ENCODE measurements around the gene LRRC10. TPM values are rescaled to one million over a fixed set of nuclear protein-coding genes. Genes with fewer than 3 reads are reported as not detected.

The LRRC10 gene, protein sequence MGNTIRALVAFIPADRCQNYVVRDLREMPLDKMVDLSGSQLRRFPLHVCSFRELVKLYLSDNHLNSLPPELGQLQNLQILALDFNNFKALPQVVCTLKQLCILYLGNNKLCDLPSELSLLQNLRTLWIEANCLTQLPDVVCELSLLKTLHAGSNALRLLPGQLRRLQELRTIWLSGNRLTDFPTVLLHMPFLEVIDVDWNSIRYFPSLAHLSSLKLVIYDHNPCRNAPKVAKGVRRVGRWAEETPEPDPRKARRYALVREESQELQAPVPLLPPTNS
- total RNA-seq (10 to 100 TPM in 8 of 9 donors, 1 to 10 TPM in 1; 7.4 to 82.9 (median 36.9) TPM), polyA plus RNA-seq (10 to 100 TPM; 12.6 to 30.1 TPM)
- long read RNA-seq, donor 1, transcript LRRC10-201 (1 exons, 2,599 nt), result major isoform, 118 of 119 reads
- long read RNA-seq, donor 1, partial matches to known transcripts, result 0 of 119 reads
- long read RNA-seq, donor 1, other reads (novel, unspliced or antisense), result 1 of 119 reads
- long read RNA-seq, donor 2, transcript LRRC10-201 (1 exons, 2,599 nt), result major isoform, 119 of 119 reads
- long read RNA-seq, donor 2, partial matches to known transcripts, result 0 of 119 reads
- long read RNA-seq, donor 2, other reads (novel, unspliced or antisense), result 0 of 119 reads
- long read RNA-seq, donor 3, transcript LRRC10-201 (1 exons, 2,599 nt), result major isoform, 79 of 79 reads
- long read RNA-seq, donor 3, partial matches to known transcripts, result 0 of 79 reads
- long read RNA-seq, donor 3, other reads (novel, unspliced or antisense), result 0 of 79 reads

DNA sequence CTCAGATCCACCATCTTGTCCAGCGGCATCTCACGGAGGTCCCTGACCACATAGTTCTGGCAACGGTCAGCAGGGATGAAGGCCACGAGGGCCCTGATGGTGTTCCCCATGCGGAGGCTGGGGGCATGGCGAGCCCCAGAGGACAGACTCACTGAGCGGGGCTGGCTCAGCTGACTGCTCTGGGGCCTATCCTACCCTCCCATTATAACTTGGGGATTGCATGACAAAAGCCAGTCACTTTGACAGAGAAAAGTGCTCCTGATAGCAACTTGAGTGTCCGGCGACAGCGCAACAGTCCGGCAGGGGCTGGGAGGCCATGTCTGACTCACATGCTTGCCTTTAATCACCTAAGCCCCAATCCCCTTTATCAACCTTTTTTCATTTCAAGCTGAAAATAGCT is at the start of gene LRRC10:
TSS of gene LRRC10 (minus strand) at position 179 of the 400 bp plus-strand sequence. CDS start at position 110, 69 bp downstream.
- H3K27me3 ChIP-seq, result no peaks in the 10 kb centered on the region
- DNase-seq (peak; percentile 32 to 82 (median 66)), ATAC-seq (peak; percentile 66 to 89 (median 80))
- peak within 1 kb of the TSS in 11 of 12 donors; percentile 42 to 84 (median 68) for H3K27ac ChIP-seq
- H3K4me3 ChIP-seq, result peak within 1 kb of the TSS; percentile 2 to 62 (median 44)
- no peaks in the 10 kb centered on the region for H3K36me3 ChIP-seq
- no peak for TF ChIP-seq POLR2A (IDR thresholded peaks at IDR 0.05)
- TF ChIP-seq, protein P1, sequence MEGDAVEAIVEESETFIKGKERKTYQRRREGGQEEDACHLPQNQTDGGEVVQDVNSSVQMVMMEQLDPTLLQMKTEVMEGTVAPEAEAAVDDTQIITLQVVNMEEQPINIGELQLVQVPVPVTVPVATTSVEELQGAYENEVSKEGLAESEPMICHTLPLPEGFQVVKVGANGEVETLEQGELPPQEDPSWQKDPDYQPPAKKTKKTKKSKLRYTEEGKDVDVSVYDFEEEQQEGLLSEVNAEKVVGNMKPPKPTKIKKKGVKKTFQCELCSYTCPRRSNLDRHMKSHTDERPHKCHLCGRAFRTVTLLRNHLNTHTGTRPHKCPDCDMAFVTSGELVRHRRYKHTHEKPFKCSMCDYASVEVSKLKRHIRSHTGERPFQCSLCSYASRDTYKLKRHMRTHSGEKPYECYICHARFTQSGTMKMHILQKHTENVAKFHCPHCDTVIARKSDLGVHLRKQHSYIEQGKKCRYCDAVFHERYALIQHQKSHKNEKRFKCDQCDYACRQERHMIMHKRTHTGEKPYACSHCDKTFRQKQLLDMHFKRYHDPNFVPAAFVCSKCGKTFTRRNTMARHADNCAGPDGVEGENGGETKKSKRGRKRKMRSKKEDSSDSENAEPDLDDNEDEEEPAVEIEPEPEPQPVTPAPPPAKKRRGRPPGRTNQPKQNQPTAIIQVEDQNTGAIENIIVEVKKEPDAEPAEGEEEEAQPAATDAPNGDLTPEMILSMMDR (IDR thresholded peaks at IDR 0.05), result peak in 1 of 12 donors; percentile 13
- no peaks in the 10 kb centered on the region for H3K9me3 ChIP-seq
- peaks cover 0 to 11% (median 0%) of the 10 kb centered on the region in 12 donors for H3K4me1 ChIP-seq
- intact Hi-C loops (cut with DNase I), result no loop called here
- WGBS, 4 donors, result 37 to 65% (median 56%) methylated on average over 11 of the region's 11 CpGs

DNA sequence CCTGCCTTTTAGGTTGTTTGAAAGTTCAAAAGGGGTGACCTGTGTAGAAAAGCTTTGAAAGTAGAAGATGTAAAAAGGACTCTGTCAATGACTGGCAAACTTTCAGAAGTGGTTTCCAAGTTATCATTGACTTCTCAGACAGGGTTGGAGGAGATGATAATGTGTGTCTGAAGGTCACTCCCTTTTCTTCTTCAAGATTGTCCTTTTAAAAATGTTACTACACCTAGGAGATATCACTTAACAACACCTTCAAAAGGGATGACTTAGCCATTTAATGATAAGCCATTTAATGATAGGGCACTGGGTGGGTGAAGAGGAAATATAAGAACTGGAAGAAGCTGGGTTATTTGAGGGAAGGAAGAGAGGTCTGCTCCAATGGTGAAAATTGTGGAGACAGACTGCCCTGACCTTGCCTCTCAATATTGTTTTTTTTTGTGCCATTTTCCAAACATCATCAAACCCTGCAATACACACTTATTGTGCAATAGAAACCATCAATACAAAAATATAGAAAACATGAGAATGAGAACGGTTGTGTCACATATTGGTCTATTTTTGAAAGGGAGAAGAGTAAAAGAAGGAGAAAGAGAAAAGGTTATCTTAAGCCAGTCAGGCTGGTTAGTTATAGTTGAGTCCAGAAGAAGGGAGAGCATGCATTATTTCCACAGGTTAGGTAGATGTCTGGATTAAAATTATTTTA is 49.6 kb upstream of the LRRC10 start:
- Histone ChIP-seq H3K4me3 (no peak overlapping the region), H3K9me3 (no peaks in the 10 kb centered on the region), H3K36me3 (no peaks in the 10 kb centered on the region), H3K27ac (no peak overlapping the region), H3K4me1 (peaks cover 0 to 17% (median 3%) of the 10 kb centered on the region in 12 donors), H3K27me3 (no peaks in the 10 kb centered on the region)
- intact Hi-C loops (cut with DNase I), result loop anchor here in 1 of 10 donors (10.0 kb wide), 1 partner anchor 74 kb away; the partner anchor contains the start of gene RAB3IP
- TF ChIP-seq POLR2A (IDR thresholded peaks at IDR 0.05), result no peak
- TF ChIP-seq, protein P1 (IDR thresholded peaks at IDR 0.05), result no peak
- WGBS, 4 donors, result 80 to 92% (median 83%) methylated on average over 1 of the region's 1 CpG
- ATAC-seq (no peak), DNase-seq (no peak)

DNA sequence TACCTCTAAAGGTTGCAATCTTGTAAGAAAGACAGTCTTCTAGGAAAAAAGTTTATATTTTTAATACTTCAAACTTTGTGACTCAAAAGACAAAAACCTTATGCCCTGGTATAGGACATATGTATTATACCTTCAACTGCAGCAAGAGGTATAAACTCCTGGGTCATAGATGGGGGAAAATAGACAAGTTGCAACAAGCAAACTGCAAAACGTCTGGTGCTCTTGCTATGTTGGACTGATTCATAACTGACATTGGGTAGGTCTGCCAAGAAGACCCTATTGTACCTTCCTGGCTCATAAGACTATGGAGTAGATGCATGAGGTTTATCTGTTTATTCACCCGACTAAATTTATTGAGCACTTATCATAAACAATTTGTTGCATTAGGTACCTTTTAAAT is 47.5 kb upstream of the LRRC10 start:
- Histone ChIP-seq H3K4me1 (peaks cover 0 to 17% (median 3%) of the 10 kb centered on the region in 12 donors), H3K27ac (no peak overlapping the region), H3K4me3 (no peak overlapping the region), H3K9me3 (no peaks in the 10 kb centered on the region), H3K27me3 (no peaks in the 10 kb centered on the region), H3K36me3 (no peaks in the 10 kb centered on the region)
- TF ChIP-seq POLR2A (IDR thresholded peaks at IDR 0.05), result no peak
- TF ChIP-seq, protein P1 (IDR thresholded peaks at IDR 0.05), result no peak
- intact Hi-C loops (cut with DNase I), result no loop called here
- DNase-seq (no peak), ATAC-seq (no peak)
- 50 to 69% (median 64%) methylated on average over 2 of the region's 2 CpGs for WGBS, 4 donors
